ENCODE results near the gene ADCY7.
A peak's percentile ranks its signal among the peaks of the same experiment; 100 is the strongest.

DNA sequence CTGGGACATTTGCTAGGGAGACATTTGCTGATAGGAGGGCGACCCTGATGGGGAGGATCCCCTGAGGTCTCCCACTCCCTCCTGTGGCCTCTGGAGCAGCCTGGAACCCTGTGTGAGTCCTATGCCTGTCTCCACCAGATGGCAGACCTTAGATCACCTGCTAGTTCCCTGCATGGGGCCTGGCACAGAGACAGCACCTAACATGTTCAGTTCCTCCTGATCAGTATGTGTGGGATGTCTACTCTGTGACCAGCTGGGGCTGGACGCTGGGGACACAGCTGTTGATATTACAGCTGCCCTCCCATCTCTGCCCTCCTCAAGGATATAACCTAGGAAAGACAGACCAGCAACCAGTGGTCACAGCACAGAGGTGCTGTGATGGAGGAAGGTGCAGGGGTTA lies 1.1 kb upstream of the ADCY7 start:
- TF ChIP-seq EZH2 (IDR thresholded peaks at IDR 0.05; ENCODE audit: borderline replicate concordance, low read depth, low read length, poor library complexity, severe bottlenecking), result no peak
- TF ChIP-seq, protein P1, sequence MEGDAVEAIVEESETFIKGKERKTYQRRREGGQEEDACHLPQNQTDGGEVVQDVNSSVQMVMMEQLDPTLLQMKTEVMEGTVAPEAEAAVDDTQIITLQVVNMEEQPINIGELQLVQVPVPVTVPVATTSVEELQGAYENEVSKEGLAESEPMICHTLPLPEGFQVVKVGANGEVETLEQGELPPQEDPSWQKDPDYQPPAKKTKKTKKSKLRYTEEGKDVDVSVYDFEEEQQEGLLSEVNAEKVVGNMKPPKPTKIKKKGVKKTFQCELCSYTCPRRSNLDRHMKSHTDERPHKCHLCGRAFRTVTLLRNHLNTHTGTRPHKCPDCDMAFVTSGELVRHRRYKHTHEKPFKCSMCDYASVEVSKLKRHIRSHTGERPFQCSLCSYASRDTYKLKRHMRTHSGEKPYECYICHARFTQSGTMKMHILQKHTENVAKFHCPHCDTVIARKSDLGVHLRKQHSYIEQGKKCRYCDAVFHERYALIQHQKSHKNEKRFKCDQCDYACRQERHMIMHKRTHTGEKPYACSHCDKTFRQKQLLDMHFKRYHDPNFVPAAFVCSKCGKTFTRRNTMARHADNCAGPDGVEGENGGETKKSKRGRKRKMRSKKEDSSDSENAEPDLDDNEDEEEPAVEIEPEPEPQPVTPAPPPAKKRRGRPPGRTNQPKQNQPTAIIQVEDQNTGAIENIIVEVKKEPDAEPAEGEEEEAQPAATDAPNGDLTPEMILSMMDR (conservative IDR thresholded peaks at IDR 0.05; ENCODE audit: low read depth, low read length), result peak; percentile 29; the same call in 1 of the 2 replicates
